GM12878 (cell line): ENCODE data around the gene PLP2. TPM values are rescaled to one million over a fixed set of nuclear protein-coding genes. Genes with fewer than 3 reads are reported as not detected.

Experiments used
- ATAC-seq: fragments of 200-7000 bp; cut with Tn5 transposase; 3 replicates; pipeline ENCODE4 v1.9.1; 2020; ENCODE audit warnings: mild to moderate bottlenecking, moderate library complexity
- BruUV-seq: library from RNA; stranded (reverse); fragments of 400-500 nt; replicated peaks from 2 replicates; lab custom pipeline; 2021; lab: Mats Ljungman, UMichigan
- CTCF ChIA-PET: fragments of 300-600 bp; sonication (Branson Sonifier 250); formaldehyde crosslinking; extraction: SDS; loops from one replicate; lab custom pipeline; 2021; ENCODE audit warnings: inconsistent platforms; lab: Yijun Ruan, JAX
- POLR2A ChIA-PET: fragments of 350-600 bp; formaldehyde crosslinking; extraction: SDS; loops from one replicate; lab custom pipeline; 2021; ENCODE audit warnings: inconsistent platforms; lab: Charles Lee
- RAD21 ChIA-PET: fragments of 300-600 bp; sonication (Branson Sonifier 250); formaldehyde crosslinking; loops from one replicate; lab custom pipeline; 2023; ENCODE audit warnings: antibody characterized with exemption; ENCODE audit not compliant: unreplicated experiment; lab: Charles Lee
- SMC1A ChIA-PET: fragments of 300-600 bp; sonication (Branson Sonifier 250); formaldehyde crosslinking; loops from one replicate; lab custom pipeline; 2023; ENCODE audit not compliant: unreplicated experiment, uncharacterized antibody; lab: Charles Lee
- DNase-seq: peaks from one replicate; pipeline ENCODE4 v3.0.0-alpha.2; 2011; ENCODE audit warnings: low read depth, low spot score
- FAIRE-seq: peaks from 3 replicates; lab custom pipeline; 2011; peaks lifted over from hg19 to GRCh38; lab: Jason Lieb, UNC
- H2AFZ ChIP-seq: 2 replicates; pipeline ENCODE4 v1.6.0; 2011; ENCODE audit warnings: low read depth, low read length, control low read depth; ENCODE audit not compliant: control insufficient read depth
- H3K27ac ChIP-seq: 2 replicates; pipeline ENCODE4 v1.5.1; 2011; ENCODE audit warnings: control low read depth; ENCODE audit not compliant: control insufficient read depth, insufficient read depth
- H3K27me3 ChIP-seq, 2 experiments: replicated peaks in 1 of 2; 2 replicates each; pipeline versions ENCODE4 v1.6.0 to v1.6.1; 2011; ENCODE audit warnings: low read length in 1 of 2; ENCODE audit not compliant: control insufficient read depth in 2 of 2, insufficient read depth in 2 of 2
- H3K36me3 ChIP-seq, 2 experiments: 2 replicates each; pipeline ENCODE4 v1.5.1; 2011; ENCODE audit warnings: low read length in 1 of 2; ENCODE audit not compliant: control insufficient read depth in 2 of 2, insufficient read depth in 2 of 2
- H3K4me1 ChIP-seq: 2 replicates; pipeline ENCODE4 v1.6.1; 2011; ENCODE audit warnings: mild to moderate bottlenecking, low read length, moderate library complexity, mixed read lengths; ENCODE audit not compliant: control insufficient read depth, insufficient read depth
- H3K4me2 ChIP-seq: 2 replicates; pipeline ENCODE4 v1.6.0; 2011; ENCODE audit warnings: control low read depth; ENCODE audit not compliant: control insufficient read depth, insufficient read depth
- H3K4me3 ChIP-seq: fragments of 200-600 bp; sonication (generic); 2 replicates; pipeline ENCODE4 v1.5.1; 2016
- H3K79me2 ChIP-seq: 2 replicates; pipeline ENCODE4 v1.6.0; 2011; ENCODE audit warnings: low read length; ENCODE audit not compliant: control insufficient read depth, insufficient read depth
- H3K9ac ChIP-seq: 2 replicates; pipeline ENCODE4 v1.8.0; 2011; ENCODE audit warnings: low read length, control low read depth, mixed read lengths; ENCODE audit not compliant: control insufficient read depth, insufficient read depth
- H3K9me3 ChIP-seq: replicated peaks from 3 replicates; pipeline ENCODE4 v1.5.1; 2011; ENCODE audit warnings: mild to moderate bottlenecking, low read length; ENCODE audit not compliant: control insufficient read depth, insufficient read depth
- H4K20me1 ChIP-seq: 2 replicates; pipeline ENCODE4 v1.6.0; 2011; ENCODE audit not compliant: control insufficient read depth, insufficient read depth
- BCL3 ChIP-seq: IDR thresholded peaks from 2 replicates; pipeline ENCODE4 v1.6.1; 2011; ENCODE audit warnings: borderline replicate concordance, low read depth, mild to moderate bottlenecking, moderate library complexity, low read length; ENCODE audit not compliant: insufficient read depth, poor library complexity, severe bottlenecking
- CBX3 ChIP-seq: fragments of 200-600 bp; sonication (generic); IDR thresholded peaks from 2 replicates; pipeline ENCODE4 v1.6.1; 2016; ENCODE audit warnings: low read depth, borderline replicate concordance
- CEBPB ChIP-seq, 2 experiments: fragments of 150-350 bp in 1 of 2; IDR thresholded peaks; 2 replicates each; pipeline ENCODE4 v1.6.1; 2012 to 2014; ENCODE audit warnings: low read depth in 2 of 2, low read length in 2 of 2, borderline replicate concordance in 1 of 2, inconsistent platforms in 1 of 2
- IKZF2 ChIP-seq, 2 experiments: fragments of 450-650 bp; IDR thresholded peaks; 2 replicates each; pipeline ENCODE4 v1.6.1; 2017; ENCODE audit warnings: mild to moderate bottlenecking in 2 of 2, moderate library complexity in 2 of 2
- MEF2A ChIP-seq: IDR thresholded peaks from 2 replicates; pipeline ENCODE4 v1.6.1; 2011; ENCODE audit warnings: low read depth, mild to moderate bottlenecking, low read length, moderate library complexity; ENCODE audit not compliant: insufficient read depth
- RCOR1 ChIP-seq: conservative IDR thresholded peaks from 2 replicates; pipeline ENCODE4 v1.6.1; 2012; ENCODE audit warnings: low read depth, low read length, improper control_type of control experiment
- SKIL ChIP-seq: fragments of 450-650 bp; IDR thresholded peaks from 2 replicates; pipeline ENCODE4 v1.6.1; 2017; ENCODE audit warnings: mild to moderate bottlenecking, low read depth, inconsistent platforms; ENCODE audit not compliant: poor library complexity, severe bottlenecking
- SMC3 ChIP-seq: IDR thresholded peaks from 2 replicates; pipeline ENCODE4 v1.6.1; 2011; ENCODE audit warnings: low read length, improper control_type of control experiment, borderline replicate concordance
- SRF ChIP-seq, 2 experiments: IDR thresholded peaks; 2 replicates each; pipeline ENCODE4 v1.6.1; 2011; ENCODE audit warnings: low read depth in 2 of 2, low read length in 2 of 2, mild to moderate bottlenecking in 1 of 2, moderate library complexity in 1 of 2
- STAT1 ChIP-seq: fragments of 450-650 bp; conservative IDR thresholded peaks from 2 replicates; pipeline ENCODE4 v1.6.1; 2014; ENCODE audit warnings: antibody characterized with exemption, mild to moderate bottlenecking
- SUPT20H ChIP-seq: IDR thresholded peaks from 2 replicates; pipeline ENCODE4 v1.6.1; 2011; ENCODE audit warnings: low read depth, mild to moderate bottlenecking, low read length, moderate library complexity, borderline replicate concordance; ENCODE audit not compliant: control insufficient read depth
- WRNIP1 ChIP-seq: IDR thresholded peaks from 2 replicates; pipeline ENCODE4 v1.6.1; 2011; ENCODE audit warnings: low read depth, low read length, improper control_type of control experiment, borderline replicate concordance
- ZNF217 ChIP-seq: fragments of 450-650 bp; IDR thresholded peaks from 2 replicates; pipeline ENCODE4 v1.6.1; 2017; ENCODE audit warnings: antibody characterized with exemption, mild to moderate bottlenecking
- ZZZ3 ChIP-seq: IDR thresholded peaks from 2 replicates; pipeline ENCODE4 v1.6.1; 2011; ENCODE audit warnings: low read depth; ENCODE audit not compliant: control insufficient read depth, insufficient read length
- WGBS: methylation state at CpG from one replicate; pipeline ENCODE4 v1.1.6; 2016; ENCODE audit warnings: low lambda C conversion rate; ENCODE audit not compliant: insufficient replicate concordance, insufficient coverage; ENCODE audit errors: missing lambda C conversion rate; 5-methylcytosine and 5-hydroxymethylcytosine counted together
- in situ Hi-C: fragments of 300-500 bp; cut with MboI; formaldehyde crosslinking; loops from 9 replicates; pipeline ENCODE4 v1.14.3; 2018; ENCODE audit warnings: mixed read lengths
- intact Hi-C: fragments of 100-400 bp; cut with micrococcal nuclease; formaldehyde crosslinking; loops from one replicate; pipeline ENCODE4 v1.14.2; 2022; ENCODE audit not compliant: unreplicated experiment
- polyA plus RNA-seq, 11 experiments: library from polyadenylated mRNA; depleted of rRNA in 4 of 11; unstranded in 6 of 11; stranded (reverse) in 5 of 11; fragments of >200 nt; fragmentation: Nextera tagmentation in 4 of 11; fragmentation: Illumina TruSeq in 1 of 11; extraction: Ambion mirVana in 4 of 11; extraction: Trizol in 1 of 11; gene quantifications; 1 replicate in 1 of 11; 2 replicates in 10 of 11; pipeline versions ENCODE4 v1.2.1 to v1.2.3, GENCODE V29; 2011 to 2016; ENCODE audit warnings: inconsistent platforms in 2 of 11, missing spikeins in 2 of 11, low read depth in 1 of 11
- total RNA-seq, 4 experiments: library from RNA; depleted of rRNA in 3 of 4; stranded (reverse); fragments of >200 nt in 3 of 4; fragmentation: Illumina TruSeq in 1 of 4; extraction: Trizol in 1 of 4; gene quantifications; 2 replicates each; pipeline versions ENCODE4 v1.2.1 to v1.2.3, GENCODE V29; 2013 to 2021

The PLP2 gene
- total and polyA plus RNA-seq, 10 of the 15 experiments (the other 5 are each of a cell fraction or from before 2014, with no cell fraction given) = 56.6 to 177 (median 99.3) TPM

- SMC1A ChIA-PET = no interaction called here
- TF ChIP-seq STAT1 (no peak), BCL3 (no peak), ZZZ3 (no peak), WRNIP1 (no peak), SMC3 (peak; percentile 36; the same call in 1 of the 2 replicates), RCOR1 (no peak), CEBPB (IDR thresholded peaks at IDR 0.05; ENCODE audit: borderline replicate concordance in 1 of 2, low read depth in 2 of 2, low read length in 2 of 2) (no peak), MEF2A (no peak), CBX3 (no peak), IKZF2 (IDR thresholded peaks at IDR 0.05) (no peak), ZNF217 (0 out of 2 replicates have a peak, but pooled peaks have one; percentile 23), SUPT20H (no peak), SRF (IDR thresholded peaks at IDR 0.05; ENCODE audit: low read depth in 2 of 2, low read length in 2 of 2) (no peak), SKIL (peak; percentile 28)
Measured at GRCh38 chrX:49163555-49164419, 7.9 kb upstream of the PLP2 start.

More at GRCh38 chrX:49163555-49164419, 7.9 kb upstream of the PLP2 start:
- Histone ChIP-seq H3K9ac (peak overlapping the region; percentile 54; the same call in 1 of the 2 replicates), H4K20me1 (no peaks in the 10 kb centered on the region), H2AFZ (peak overlapping the region; percentile 63), H3K27ac (peak overlapping the region; percentile 69), H3K4me1 (no peaks in the 10 kb centered on the region; the same call in none of the 2 replicates), H3K4me3 (no peak overlapping the region; the same call in 1 of the 2 replicates), H3K79me2 (no peaks in the 10 kb centered on the region), H3K9me3 (no peaks in the 10 kb centered on the region; the same call in 2 of the 3 replicates), H3K27me3 (no peaks in the 10 kb centered on the region), H3K4me2 (peak overlapping the region; percentile 55; the same call in 1 of the 2 replicates), H3K36me3 (no peaks in the 10 kb centered on the region)
- DNase-seq (peak; percentile 42), ATAC-seq (peak; percentile 69), FAIRE-seq (no peak)
- POLR2A ChIA-PET = interaction anchor here (0.5 to 1.2 kb wide), 3 partner anchors 21 to 27 kb away, joined by 3 to 4 read pairs (median 3); no protein-coding TSS in a partner anchor
- in situ Hi-C loops (no loop called here), intact Hi-C loops (no loop called here)
- RAD21 ChIA-PET = interaction anchor here (0.7 to 1.5 kb wide), 4 partner anchors 9 to 206 kb away, joined by 3 to 7 read pairs (median 4); partner anchors contain the start of gene OTUD5
- CTCF ChIA-PET = interaction anchor here (0.6 to 3.8 kb wide), 11 partner anchors 8 to 84 kb away, joined by 3 to 19 read pairs (median 3); partner anchors contain the start of genes SYP and WDR45
- 38% methylated on average over 64 of the region's 69 CpGs for WGBS
- BruUV-seq = no TSS peak
